IPS-18a (cell line): ENCODE measurements around the gene CNTNAP1.

Source experiments
- H3K27ac ChIP-seq: one replicate; pipeline ENCODE4 v1.5.1; 2013; ENCODE audit warnings: low read length
- H3K27me3 ChIP-seq: one replicate; pipeline ENCODE4 v1.6.1; 2013; ENCODE audit warnings: mild to moderate bottlenecking, low read length; ENCODE audit not compliant: control insufficient read depth, insufficient read depth
- H3K36me3 ChIP-seq: one replicate; pipeline ENCODE4 v1.6.1; 2013; ENCODE audit warnings: low read depth, low read length; ENCODE audit not compliant: control insufficient read depth
- H3K4me1 ChIP-seq: one replicate; pipeline ENCODE4 v1.6.1; 2013; ENCODE audit warnings: low read depth, low read length; ENCODE audit not compliant: control insufficient read depth
- H3K4me3 ChIP-seq: one replicate; pipeline ENCODE4 v1.5.1; 2013; ENCODE audit warnings: low read length
- H3K9ac ChIP-seq: one replicate; pipeline ENCODE4 v1.6.1; 2013; ENCODE audit warnings: mild to moderate bottlenecking, low read length, moderate library complexity
- H3K9me3 ChIP-seq: one replicate; pipeline ENCODE4 v1.6.1; 2013; ENCODE audit warnings: low read depth, low read length; ENCODE audit not compliant: control insufficient read depth

CNTNAP1 gene

DNA sequence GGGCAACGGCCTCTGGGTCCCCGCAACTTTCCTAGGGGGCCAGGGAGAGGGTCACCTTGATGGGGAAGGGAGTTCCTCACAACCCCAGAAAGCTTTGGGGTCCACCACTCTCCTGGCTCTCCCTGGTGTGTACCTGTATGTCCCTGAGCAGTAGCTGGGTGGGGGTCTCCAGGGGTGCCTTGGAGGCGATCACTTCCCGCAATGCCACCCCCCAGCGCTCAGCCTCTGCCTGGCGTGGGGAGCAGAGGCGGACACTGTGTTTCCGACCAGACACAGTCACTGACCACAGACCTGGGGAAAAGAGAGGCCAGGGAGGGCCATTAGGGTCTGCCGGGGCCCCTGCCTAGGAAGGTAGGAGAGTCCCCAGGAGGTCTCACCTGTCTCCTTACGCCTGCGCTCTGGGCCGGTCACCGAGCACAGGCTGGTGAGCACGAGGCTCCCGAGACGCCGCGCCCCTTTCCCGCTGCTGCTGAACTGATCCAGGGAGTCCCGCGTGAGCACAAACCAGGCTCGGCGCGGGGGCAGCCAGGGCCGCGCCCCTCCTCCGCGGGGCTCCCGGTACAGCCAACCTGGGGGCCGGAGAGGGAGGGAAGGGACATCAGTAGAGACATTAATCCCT is 9.0 kb upstream of the CNTNAP1 start:
- Histone ChIP-seq H3K9me3 (no peaks in the 10 kb centered on the region), H3K27me3 (peaks cover 75% of the 10 kb centered on the region), H3K36me3 (no peaks in the 10 kb centered on the region), H3K4me3 (no peak overlapping the region), H3K9ac (no peak overlapping the region), H3K4me1 (peaks cover 33% of the 10 kb centered on the region), H3K27ac (no peak overlapping the region)

DNA sequence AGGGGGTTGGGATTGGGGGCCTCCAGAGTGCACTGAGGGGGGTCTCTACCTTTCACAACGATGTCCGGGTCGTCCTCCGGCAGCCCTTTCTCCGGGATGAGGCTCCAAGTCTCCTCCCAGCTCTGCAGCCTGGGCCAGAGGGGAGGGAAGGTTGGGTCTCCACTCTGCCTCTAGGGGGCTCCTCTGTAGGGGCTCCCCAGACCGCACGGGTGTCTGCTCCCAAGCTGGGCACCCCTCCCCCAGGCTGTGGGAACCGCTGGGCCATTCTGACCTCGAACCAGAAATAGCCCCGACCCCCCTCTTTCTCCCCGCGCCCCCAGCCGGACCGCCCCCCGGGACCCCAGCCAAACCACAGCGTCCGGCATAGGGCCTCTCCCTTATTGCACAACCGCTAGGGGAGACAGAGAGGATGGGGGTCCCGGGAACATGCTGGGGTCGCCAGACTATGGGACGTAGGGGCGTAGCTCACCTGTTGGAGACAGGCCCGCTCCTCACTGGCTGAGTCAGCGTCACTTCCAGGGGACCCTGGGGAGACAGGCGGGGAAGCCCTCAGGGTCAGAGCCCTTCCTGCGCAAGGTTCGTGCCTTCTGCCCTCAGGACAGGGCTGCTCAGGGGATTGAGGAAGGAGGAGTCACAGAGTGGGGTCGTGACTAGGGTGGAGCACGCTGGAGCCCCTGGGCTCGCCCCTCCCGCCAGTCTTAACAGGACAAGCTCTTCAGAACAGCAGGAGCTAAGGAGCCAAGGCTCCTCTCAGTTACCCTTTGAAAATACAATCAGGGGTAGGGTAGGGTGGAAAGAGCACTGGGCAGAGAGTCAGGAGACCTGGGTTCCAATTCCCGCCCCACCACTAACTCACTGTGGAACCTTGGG is 8.2 kb upstream of the CNTNAP1 start:
- H3K4me3 ChIP-seq: peak overlapping the region; percentile 88
- H3K36me3 ChIP-seq: no peaks in the 10 kb centered on the region
- H3K27me3 ChIP-seq: peaks cover 72% of the 10 kb centered on the region
- H3K4me1 ChIP-seq: peaks cover 39% of the 10 kb centered on the region
- H3K9ac ChIP-seq: no peak overlapping the region
- no peak overlapping the region for H3K27ac ChIP-seq
- H3K9me3 ChIP-seq: no peaks in the 10 kb centered on the region

DNA sequence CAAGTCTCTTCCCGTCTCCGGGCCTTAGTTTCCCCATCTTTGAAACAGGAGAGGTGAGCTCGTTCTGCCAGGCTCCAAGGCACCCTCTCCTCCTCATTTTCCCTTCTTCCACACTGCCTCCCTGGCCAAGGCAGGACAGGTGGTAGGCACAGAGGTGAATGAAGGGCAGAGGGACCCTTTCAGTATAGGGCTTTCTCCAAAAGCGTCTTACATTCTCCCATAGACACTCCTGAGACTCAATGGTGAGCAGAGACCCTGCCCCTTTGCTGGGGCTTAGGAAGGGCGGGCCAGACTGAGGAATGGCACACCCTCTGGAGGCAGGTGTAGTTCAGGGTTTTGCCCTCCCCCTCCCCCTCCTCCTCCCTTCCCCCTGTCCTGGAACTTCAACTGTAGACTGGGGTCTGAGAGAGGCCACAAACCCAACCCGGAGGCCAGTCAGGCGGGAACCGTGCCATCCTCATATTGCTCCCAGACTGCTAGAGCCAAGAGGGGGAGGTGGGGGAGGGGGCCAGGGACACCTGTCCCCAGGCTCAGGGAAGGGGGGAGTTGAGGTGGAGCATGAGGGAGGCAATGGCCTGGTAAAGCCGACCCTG is 7.5 kb upstream of the CNTNAP1 start:
- Histone ChIP-seq H3K27ac (no peak overlapping the region), H3K9me3 (no peaks in the 10 kb centered on the region), H3K36me3 (no peaks in the 10 kb centered on the region), H3K4me1 (peaks cover 37% of the 10 kb centered on the region), H3K27me3 (peaks cover 66% of the 10 kb centered on the region), H3K4me3 (peak overlapping the region; percentile 88), H3K9ac (no peak overlapping the region)

DNA sequence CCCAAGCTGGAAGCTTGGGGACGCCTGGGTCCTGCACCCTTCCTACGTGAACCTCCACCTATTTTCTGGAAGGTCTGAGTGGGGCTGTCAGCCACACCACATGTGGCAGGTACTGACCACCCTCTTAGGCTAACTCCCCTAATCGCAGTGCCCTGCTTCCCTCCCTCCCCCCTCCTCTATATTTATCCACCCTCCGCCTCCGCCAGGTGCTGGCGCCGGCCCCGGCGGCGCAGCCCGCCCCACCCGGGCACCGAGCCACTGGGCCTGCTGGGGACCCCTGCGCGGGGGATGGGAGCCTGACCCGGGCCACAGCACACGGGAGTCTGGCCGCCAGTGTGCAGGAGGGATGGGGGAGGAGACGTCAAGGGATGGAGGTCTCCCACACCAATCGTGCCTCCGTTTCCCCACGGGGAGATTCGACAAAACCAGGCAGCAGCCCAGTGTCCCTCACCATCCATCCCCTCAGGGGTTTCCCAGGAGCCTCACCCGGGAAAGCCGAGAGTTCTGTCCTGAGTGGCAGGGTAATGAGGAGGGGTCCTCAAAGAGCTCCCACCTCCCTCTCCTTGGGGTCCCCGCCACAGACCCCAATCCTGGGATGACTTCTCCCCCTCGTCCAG is 6.9 kb upstream of the CNTNAP1 start:
- Histone ChIP-seq H3K36me3 (no peaks in the 10 kb centered on the region), H3K4me3 (peak overlapping the region; percentile 88), H3K4me1 (peaks cover 42% of the 10 kb centered on the region), H3K9me3 (no peaks in the 10 kb centered on the region), H3K27me3 (peaks cover 69% of the 10 kb centered on the region), H3K27ac (no peak overlapping the region), H3K9ac (no peak overlapping the region)

DNA sequence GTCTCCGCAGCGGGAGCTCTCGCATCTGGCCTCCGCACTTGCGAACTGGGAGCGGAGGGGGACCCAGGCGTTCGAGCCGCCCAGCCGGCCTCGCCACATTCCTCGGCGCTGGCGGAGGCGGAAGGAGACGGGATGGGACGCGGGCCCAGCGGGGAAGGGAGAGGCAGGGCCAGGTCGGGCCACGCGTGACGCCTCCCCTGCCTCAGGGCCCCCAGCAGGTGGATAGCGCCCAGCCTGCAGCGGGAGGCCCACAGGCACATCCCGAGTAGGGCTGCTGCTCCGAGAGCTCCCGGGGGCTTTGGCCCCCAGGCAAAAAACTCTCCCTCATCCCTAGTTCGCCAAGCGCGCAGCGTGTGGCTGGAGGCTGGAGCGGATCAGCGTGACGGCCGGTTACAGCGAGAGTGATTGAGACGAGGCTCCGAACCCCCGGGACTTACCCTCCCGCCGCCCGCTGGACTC is 6.3 kb upstream of the CNTNAP1 start:
- Histone ChIP-seq H3K4me3 (peak overlapping the region; percentile 88), H3K36me3 (no peaks in the 10 kb centered on the region), H3K9me3 (no peaks in the 10 kb centered on the region), H3K9ac (peak overlapping the region; percentile 48), H3K27ac (no peak overlapping the region), H3K4me1 (peaks cover 39% of the 10 kb centered on the region), H3K27me3 (peaks cover 67% of the 10 kb centered on the region)

DNA sequence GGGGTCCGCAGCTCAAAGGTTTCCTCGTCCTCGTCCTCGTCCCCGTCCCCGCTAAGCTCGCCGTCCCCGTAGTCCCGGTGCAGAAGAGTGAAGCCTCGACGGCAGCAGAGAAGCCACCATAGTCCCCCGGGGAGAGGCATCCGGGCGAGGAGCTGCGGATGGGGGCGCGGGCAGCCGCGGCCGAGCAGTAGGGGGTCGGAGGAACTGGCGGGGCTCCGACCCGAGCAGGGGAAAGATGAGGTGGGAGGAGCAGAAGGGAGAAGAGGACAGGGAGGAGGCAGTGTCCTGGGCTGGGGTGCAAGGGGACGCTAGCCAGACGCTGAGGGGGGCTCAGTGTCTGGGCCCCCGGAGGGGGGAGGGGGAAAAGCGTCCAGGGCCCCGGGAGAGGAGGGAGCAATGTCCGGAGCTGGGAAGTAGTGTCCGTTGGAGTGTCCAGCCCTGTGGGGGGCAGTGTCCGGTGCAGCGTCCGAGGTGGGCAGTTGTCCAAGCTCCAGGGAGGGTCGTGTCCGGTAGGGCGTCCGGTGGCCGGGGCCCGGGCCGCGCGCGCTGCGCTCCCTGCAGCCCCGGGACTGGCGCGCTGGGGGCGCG is 5.8 kb upstream of the CNTNAP1 start, which contains the start of gene PLEKHH3:
TSS of gene PLEKHH3 (minus strand) at position 571 of the 588 bp plus-strand sequence. CDS start at position 140, 431 bp downstream.
- Histone ChIP-seq H3K9ac (peak within 1 kb of the TSS; percentile 60), H3K36me3 (no peaks in the 10 kb centered on the region), H3K9me3 (no peaks in the 10 kb centered on the region), H3K27ac (peak within 1 kb of the TSS; percentile 18), H3K27me3 (peaks cover 61% of the 10 kb centered on the region), H3K4me3 (peak within 1 kb of the TSS; percentile 88), H3K4me1 (peaks cover 37% of the 10 kb centered on the region)

DNA sequence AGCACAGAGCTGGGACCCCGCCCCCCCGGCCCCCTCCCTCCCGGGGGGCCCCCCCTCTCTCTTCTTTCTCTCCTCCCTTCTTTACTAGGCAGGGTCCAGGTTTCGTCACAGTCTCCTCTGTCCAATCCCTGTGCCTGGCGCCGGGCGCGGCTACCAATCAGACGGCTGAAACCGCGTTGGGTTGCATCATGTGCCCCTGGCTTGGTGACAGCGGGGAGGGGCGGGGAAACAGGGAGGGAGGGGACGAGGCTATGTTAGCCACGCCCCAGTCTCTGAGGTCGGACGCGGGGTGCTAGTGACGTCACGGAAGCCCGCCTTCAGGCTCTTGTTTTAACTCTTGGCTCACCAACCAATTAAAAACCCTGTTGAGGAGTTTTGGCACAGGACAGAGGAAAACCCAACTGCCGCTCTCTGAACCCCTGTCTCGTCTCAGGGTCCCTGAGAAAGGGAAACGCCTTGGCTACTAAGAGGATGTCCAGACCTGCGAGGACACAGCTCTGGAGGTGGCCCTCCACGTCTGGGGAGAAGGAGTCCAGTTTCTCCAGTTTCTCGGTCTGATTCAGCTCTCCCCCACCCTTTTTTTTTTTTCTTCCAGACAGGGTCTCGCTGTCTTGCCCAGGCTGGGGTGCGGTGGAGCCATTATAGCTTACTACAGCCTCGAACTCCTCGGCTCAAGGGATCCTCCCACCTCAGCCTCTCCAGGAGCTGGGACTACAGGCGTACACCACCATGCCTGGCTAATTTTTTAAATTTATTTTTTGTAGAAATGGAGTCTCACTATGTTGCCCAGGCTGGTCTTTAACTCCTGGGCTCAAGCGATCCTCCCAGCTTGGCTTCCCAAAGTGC is 5.1 kb upstream of the CNTNAP1 start:
- Histone ChIP-seq H3K9me3 (no peaks in the 10 kb centered on the region), H3K27me3 (peaks cover 54% of the 10 kb centered on the region), H3K9ac (peak overlapping the region; percentile 60), H3K4me3 (peak overlapping the region; percentile 88), H3K27ac (peak overlapping the region; percentile 18), H3K36me3 (no peaks in the 10 kb centered on the region), H3K4me1 (peaks cover 38% of the 10 kb centered on the region)

DNA sequence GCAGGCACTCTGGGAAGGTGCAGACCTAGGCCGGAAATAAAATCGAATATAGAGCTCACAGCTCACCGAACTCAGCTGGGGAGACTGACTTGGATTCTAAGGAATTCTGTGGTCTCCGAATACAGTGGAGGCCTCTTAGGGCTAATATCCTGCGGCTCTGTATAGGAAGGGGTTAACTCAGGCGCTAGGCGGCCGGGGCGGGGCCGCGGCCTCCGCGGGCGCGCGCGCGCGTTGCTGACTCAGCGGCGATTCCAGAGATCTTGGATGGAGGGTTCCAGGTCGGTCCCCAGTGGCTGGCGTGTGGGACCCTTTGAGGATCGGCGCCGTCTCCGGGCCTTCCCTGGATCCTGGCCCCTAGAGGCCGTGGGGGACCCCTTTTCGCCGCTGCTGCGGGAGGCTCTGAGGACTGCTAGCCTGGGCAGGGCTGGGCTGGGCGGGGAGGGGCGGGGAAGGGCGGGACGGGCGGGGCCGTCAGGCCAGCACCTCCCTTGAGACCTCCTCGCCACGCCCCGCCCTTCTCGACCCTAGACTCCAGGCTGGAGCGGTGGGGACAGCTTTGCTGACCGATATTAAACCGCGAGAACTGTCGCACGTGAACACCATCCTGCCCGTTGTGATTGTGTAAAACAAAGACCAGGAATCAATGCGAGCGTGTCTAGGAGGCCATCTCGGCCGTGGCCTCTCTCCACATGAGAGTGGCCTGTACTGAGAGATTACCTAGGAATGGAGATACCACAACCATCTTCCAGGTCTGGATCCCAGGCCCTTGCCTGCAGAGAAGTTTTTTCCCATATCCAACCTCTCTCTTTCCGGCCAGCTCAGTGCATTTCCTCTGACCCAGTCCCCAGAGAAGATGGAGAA is 4.2 kb upstream of the CNTNAP1 start:
- Histone ChIP-seq H3K36me3 (no peaks in the 10 kb centered on the region), H3K4me1 (peaks cover 37% of the 10 kb centered on the region), H3K9me3 (no peaks in the 10 kb centered on the region), H3K9ac (peak overlapping the region; percentile 69), H3K4me3 (peak overlapping the region; percentile 63), H3K27me3 (peaks cover 50% of the 10 kb centered on the region), H3K27ac (peak overlapping the region; percentile 21)

DNA sequence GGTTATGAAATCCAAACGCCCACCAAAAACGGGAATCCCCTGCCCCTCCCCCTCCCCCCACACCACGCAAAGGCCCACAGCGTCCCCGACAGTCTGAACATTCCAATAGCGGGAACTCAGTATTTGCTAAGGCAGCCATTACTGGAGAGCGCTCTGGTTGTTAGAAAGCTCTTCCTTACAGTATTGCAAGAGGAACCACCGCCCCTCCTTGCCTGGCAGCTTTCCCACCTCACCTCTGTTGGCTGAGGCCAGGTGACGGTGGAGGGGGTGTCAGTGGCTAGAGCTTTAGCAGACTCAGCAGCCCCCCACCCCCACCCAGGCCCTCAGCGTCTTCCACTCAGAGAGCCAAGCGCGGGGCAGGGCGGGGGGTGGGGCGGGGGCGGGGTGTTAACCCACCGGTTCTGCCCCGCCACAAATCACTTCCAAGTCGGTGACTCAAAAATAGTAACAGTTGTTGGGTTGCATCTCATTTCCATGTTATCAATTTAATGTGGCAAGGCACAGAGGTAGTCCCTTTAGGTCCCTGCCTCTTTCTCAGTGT is 3.3 kb upstream of the CNTNAP1 start:
- Histone ChIP-seq H3K36me3 (no peaks in the 10 kb centered on the region), H3K27me3 (peaks cover 50% of the 10 kb centered on the region)

More for the DNA sequence above, 3.3 kb upstream of the CNTNAP1 start:
- H3K4me1 ChIP-seq: peaks cover 43% of the 10 kb centered on the region
- H3K4me3 ChIP-seq: peak overlapping the region; percentile 61
- no peaks in the 10 kb centered on the region for H3K9me3 ChIP-seq
- H3K9ac ChIP-seq: peak overlapping the region; percentile 69
- no peak overlapping the region for H3K27ac ChIP-seq
